ENCODE results near the gene FMO4. TPM values are rescaled to one million over a fixed set of nuclear protein-coding genes. Genes with fewer than 3 reads are reported as not detected.

The FMO4 gene
- total and polyA plus RNA-seq, 2 experiments from 2014 or later, result 1.4 to 1.7 TPM

GRCh38 chr1:171270806-171271205, 43.2 kb upstream of the FMO4 start:
- Histone ChIP-seq H3K36me3 (ENCODE audit: low read depth) (no peaks in the 10 kb centered on the region), H3K9me2 (ENCODE audit: insufficient read depth) (no peaks in the 10 kb centered on the region), H3F3A (ENCODE audit: insufficient read depth) (no peaks in the 10 kb centered on the region), H2AFZ (no peak overlapping the region), H3K9ac (no peak overlapping the region), H3K27ac (no peak overlapping the region), H3K27me3 (replicated peaks; ENCODE audit: insufficient read depth) (0 out of 2 replicates have a peak, but pooled peaks cover 8% of the 10 kb centered on the region), H3K4me2 (ENCODE audit: unreplicated experiment) (no peak overlapping the region), H3K4me1 (ENCODE audit: insufficient read depth) (no peaks in the 10 kb centered on the region), H3K9me3 (ENCODE audit: low read depth) (no peaks in the 10 kb centered on the region), H4K20me1 (ENCODE audit: insufficient read depth) (no peaks in the 10 kb centered on the region), H3K79me2 (ENCODE audit: insufficient read depth) (no peaks in the 10 kb centered on the region), H3K4me3 (no peak overlapping the region)
- in situ Hi-C loops (cut with MboI), result no loop called here
- DNase-seq, result no peak
- 82 to 87% methylated on average over 2 of the region's 2 CpGs for WGBS, 2 experiments (ENCODE audit: low coverage in 1 of 2, low lambda C conversion rate in 2 of 2, missing lambda C conversion rate in 2 of 2)
- no peak for TF ChIP-seq EZH2phosphoT487 (IDR thresholded peaks at IDR 0.05; ENCODE audit: insufficient read depth, low read depth)
- no peak for TF ChIP-seq EZH2 (IDR thresholded peaks at IDR 0.05; ENCODE audit: insufficient read depth, poor library complexity, severe bottlenecking)

GRCh38 chr1:171277534-171277933, 36.4 kb upstream of the FMO4 start:
- no peaks in the 10 kb centered on the region for H3K9me3 ChIP-seq (ENCODE audit: low read depth)
- H3K9me2 ChIP-seq (ENCODE audit: insufficient read depth), result no peaks in the 10 kb centered on the region
- WGBS, 2 experiments (ENCODE audit: low coverage in 1 of 2, low lambda C conversion rate in 2 of 2, missing lambda C conversion rate in 2 of 2), result 62 to 71% methylated on average over 2 of the region's 2 CpGs
- TF ChIP-seq EZH2 (IDR thresholded peaks at IDR 0.05; ENCODE audit: insufficient read depth, poor library complexity, severe bottlenecking) (no peak), EZH2phosphoT487 (IDR thresholded peaks at IDR 0.05; ENCODE audit: insufficient read depth, low read depth) (no peak)
- no peaks in the 10 kb centered on the region for H3K4me1 ChIP-seq (ENCODE audit: insufficient read depth)
- H3K4me3 ChIP-seq, result no peak overlapping the region
- H2AFZ ChIP-seq, result no peak overlapping the region
- H3K4me2 ChIP-seq (ENCODE audit: unreplicated experiment), result no peak overlapping the region
- in situ Hi-C loops (cut with MboI), result no loop called here
- DNase-seq, result no peak
- H4K20me1 ChIP-seq (ENCODE audit: insufficient read depth), result no peaks in the 10 kb centered on the region
- no peaks in the 10 kb centered on the region for H3K36me3 ChIP-seq (ENCODE audit: low read depth)
- H3K27me3 ChIP-seq (replicated peaks; ENCODE audit: insufficient read depth), result peaks cover 21% of the 10 kb centered on the region
- H3K79me2 ChIP-seq (ENCODE audit: insufficient read depth), result no peaks in the 10 kb centered on the region
- no peak overlapping the region for H3K9ac ChIP-seq
- H3K27ac ChIP-seq, result no peak overlapping the region
- no peaks in the 10 kb centered on the region for H3F3A ChIP-seq (ENCODE audit: insufficient read depth)

DNA sequence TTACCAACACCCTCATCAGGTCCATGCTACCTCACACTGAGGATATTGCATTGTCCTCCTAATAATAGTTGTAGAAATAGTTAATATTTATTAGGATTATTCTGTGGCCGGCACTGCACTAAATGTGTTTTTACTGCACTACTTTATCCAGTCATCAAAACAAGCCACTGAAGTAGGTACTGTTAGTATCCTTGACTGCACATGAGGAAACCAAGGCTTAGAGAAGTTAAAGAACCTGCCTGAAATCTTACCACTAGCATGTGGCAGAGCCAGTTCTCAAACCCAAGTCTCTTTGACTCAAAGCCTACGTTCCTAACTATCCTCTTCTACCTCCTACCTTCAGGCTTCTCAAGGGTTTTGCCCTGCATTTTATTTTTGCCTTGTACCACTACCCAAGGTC, 34.7 kb upstream of the FMO4 start:
- Histone ChIP-seq H3K79me2 (ENCODE audit: insufficient read depth) (no peaks in the 10 kb centered on the region), H3K4me2 (ENCODE audit: unreplicated experiment) (no peak overlapping the region), H3K4me1 (ENCODE audit: insufficient read depth) (no peaks in the 10 kb centered on the region), H4K20me1 (ENCODE audit: insufficient read depth) (no peaks in the 10 kb centered on the region), H3K9ac (no peak overlapping the region), H3K9me3 (ENCODE audit: low read depth) (no peaks in the 10 kb centered on the region), H3K9me2 (ENCODE audit: insufficient read depth) (no peaks in the 10 kb centered on the region), H3K36me3 (ENCODE audit: low read depth) (no peaks in the 10 kb centered on the region), H3K27me3 (replicated peaks; ENCODE audit: insufficient read depth) (peaks cover 21% of the 10 kb centered on the region), H3K27ac (no peak overlapping the region), H3F3A (ENCODE audit: insufficient read depth) (no peaks in the 10 kb centered on the region), H2AFZ (no peak overlapping the region), H3K4me3 (no peak overlapping the region)
- 42 to 49% methylated on average over 2 of the region's 2 CpGs for WGBS, 2 experiments (ENCODE audit: low coverage in 1 of 2, low lambda C conversion rate in 2 of 2, missing lambda C conversion rate in 2 of 2)
- in situ Hi-C loops (cut with MboI), result no loop called here
- DNase-seq, result no peak
- TF ChIP-seq EZH2 (IDR thresholded peaks at IDR 0.05; ENCODE audit: insufficient read depth, poor library complexity, severe bottlenecking) (no peak), EZH2phosphoT487 (IDR thresholded peaks at IDR 0.05; ENCODE audit: insufficient read depth, low read depth) (no peak)

GRCh38 chr1:171279678-171280077, 34.3 kb upstream of the FMO4 start:
- Histone ChIP-seq H4K20me1 (ENCODE audit: insufficient read depth) (no peaks in the 10 kb centered on the region), H3K9ac (no peak overlapping the region), H3K4me1 (ENCODE audit: insufficient read depth) (no peaks in the 10 kb centered on the region), H3K27ac (no peak overlapping the region), H3K4me3 (no peak overlapping the region), H3K9me2 (ENCODE audit: insufficient read depth) (no peaks in the 10 kb centered on the region), H3F3A (ENCODE audit: insufficient read depth) (no peaks in the 10 kb centered on the region), H3K9me3 (ENCODE audit: low read depth) (no peaks in the 10 kb centered on the region), H3K79me2 (ENCODE audit: insufficient read depth) (no peaks in the 10 kb centered on the region), H3K4me2 (ENCODE audit: unreplicated experiment) (no peak overlapping the region), H2AFZ (no peak overlapping the region), H3K36me3 (ENCODE audit: low read depth) (no peaks in the 10 kb centered on the region), H3K27me3 (replicated peaks; ENCODE audit: insufficient read depth) (peaks cover 21% of the 10 kb centered on the region)
- in situ Hi-C loops (cut with MboI), result no loop called here
- no peak for DNase-seq
- 37 to 43% methylated on average over 3 of the region's 3 CpGs for WGBS, 2 experiments (ENCODE audit: low coverage in 1 of 2, low lambda C conversion rate in 2 of 2, missing lambda C conversion rate in 2 of 2)
- TF ChIP-seq EZH2 (IDR thresholded peaks at IDR 0.05; ENCODE audit: insufficient read depth, poor library complexity, severe bottlenecking), result no peak
- no peak for TF ChIP-seq EZH2phosphoT487 (IDR thresholded peaks at IDR 0.05; ENCODE audit: insufficient read depth, low read depth)

DNA sequence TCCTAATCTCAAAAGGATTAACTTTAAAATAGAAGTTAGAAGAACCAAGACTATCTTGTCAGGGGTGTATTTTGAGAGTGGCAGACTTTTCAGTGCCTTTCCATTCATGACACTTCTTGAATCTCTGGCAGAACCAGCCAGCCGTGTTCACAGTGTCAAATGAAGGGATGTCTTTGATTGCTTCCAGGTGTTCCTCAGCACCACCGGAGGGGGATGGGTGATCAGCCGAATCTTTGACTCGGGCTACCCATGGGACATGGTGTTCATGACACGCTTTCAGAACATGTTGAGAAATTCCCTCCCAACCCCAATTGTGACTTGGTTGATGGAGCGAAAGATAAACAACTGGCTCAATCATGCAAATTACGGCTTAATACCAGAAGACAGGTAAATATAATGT, 33.4 kb upstream of the FMO4 start:
- in situ Hi-C loops (cut with MboI), result no loop called here
- Histone ChIP-seq H3K27me3 (replicated peaks; ENCODE audit: insufficient read depth) (peaks cover 19% of the 10 kb centered on the region), H3K36me3 (ENCODE audit: low read depth) (no peaks in the 10 kb centered on the region), H3K4me3 (no peak overlapping the region), H3F3A (ENCODE audit: insufficient read depth) (no peaks in the 10 kb centered on the region), H3K4me2 (ENCODE audit: unreplicated experiment) (no peak overlapping the region), H3K9ac (no peak overlapping the region), H3K79me2 (ENCODE audit: insufficient read depth) (no peaks in the 10 kb centered on the region), H2AFZ (no peak overlapping the region), H3K4me1 (ENCODE audit: insufficient read depth) (no peaks in the 10 kb centered on the region), H3K9me2 (ENCODE audit: insufficient read depth) (no peaks in the 10 kb centered on the region), H3K9me3 (ENCODE audit: low read depth) (no peaks in the 10 kb centered on the region), H3K27ac (no peak overlapping the region), H4K20me1 (ENCODE audit: insufficient read depth) (no peaks in the 10 kb centered on the region)
- TF ChIP-seq EZH2 (IDR thresholded peaks at IDR 0.05; ENCODE audit: insufficient read depth, poor library complexity, severe bottlenecking) (no peak), EZH2phosphoT487 (IDR thresholded peaks at IDR 0.05; ENCODE audit: insufficient read depth, low read depth) (no peak)
- DNase-seq, result no peak
- 27 to 29% methylated on average over 7 of the region's 7 CpGs for WGBS, 2 experiments (ENCODE audit: low coverage in 1 of 2, low lambda C conversion rate in 2 of 2, missing lambda C conversion rate in 2 of 2)
